Activated CD4-positive, alpha-beta T cell treated with anti-CD3 and anti-CD28 coated beads, Interleukin-2, amount 50 U/mL, for 16 hours (primary cell): ENCODE results near the gene ESR2.
"Not testable (repeated sequence)": the region's sequence is repeated elsewhere in the genome, so short reads cannot be mapped to it uniquely, and the experiment has no call there.

Experiments used
- DNase-seq: peaks from one replicate; pipeline ENCODE4 v3.0.0-alpha.2; 2020

Gene ESR2

GRCh38 chr14:64074961-64075612 lies 219.1 kb downstream of the ESR2 start:
- DNase-seq, result peak; percentile 47

- DNase-seq, result no peak
Observed at GRCh38 chr14:64069634-64070359, 224.4 kb downstream of the ESR2 start.

- no peak for DNase-seq
Observed at GRCh38 chr14:64064447-64064846, 229.7 kb downstream of the ESR2 start.

GRCh38 chr14:64062381-64063115 lies 231.6 kb downstream of the ESR2 start:
- no peak for DNase-seq

- DNase-seq, result no peak
Observed at GRCh38 chr14:64061706-64062105, 232.5 kb downstream of the ESR2 start.

- no peak for DNase-seq
Observed at GRCh38 chr14:64061115-64061514, 233.1 kb downstream of the ESR2 start.

GRCh38 chr14:64060648-64061096 lies 233.5 kb downstream of the ESR2 start:
- peak; percentile 24 for DNase-seq

- DNase-seq, result no peak
Observed at GRCh38 chr14:64060199-64060545, 234.0 kb downstream of the ESR2 start.

GRCh38 chr14:64059454-64060198 lies 234.5 kb downstream of the ESR2 start:
- no peak for DNase-seq

- no peak for DNase-seq
Observed at GRCh38 chr14:64053694-64054669, 240.2 kb downstream of the ESR2 start.

GRCh38 chr14:64049616-64050381 lies 244.4 kb downstream of the ESR2 start:
- DNase-seq, result no peak

GRCh38 chr14:64045091-64045490 lies 249.1 kb downstream of the ESR2 start:
- DNase-seq, result no peak

GRCh38 chr14:64043296-64043695 lies 250.9 kb downstream of the ESR2 start:
- not testable (repeated sequence) for DNase-seq

- no peak for DNase-seq
Observed at GRCh38 chr14:64040044-64040443, 254.1 kb downstream of the ESR2 start.

GRCh38 chr14:64038841-64039542 lies 255.2 kb downstream of the ESR2 start:
- DNase-seq, result no peak

GRCh38 chr14:64037869-64038745 lies 256.1 kb downstream of the ESR2 start:
- DNase-seq, result not testable (repeated sequence)

- no peak for DNase-seq
Observed at GRCh38 chr14:64035143-64035542, 259.0 kb downstream of the ESR2 start.
